Sigmoid colon (tissue), 7 donors: Measurements from ENCODE around the gene FIGLA. TPM values are rescaled to one million over a fixed set of nuclear protein-coding genes. Genes with fewer than 3 reads are reported as not detected.

Experiments used
- DNase-seq: peaks from one replicate; pipeline ENCODE4 v3.0.0-alpha.2; 2019
- H3K27ac ChIP-seq, 4 donors: fragments of 200-600 bp; sonication (generic); one replicate each; pipeline ENCODE4 v1.5.1; 2016 to 2019; ENCODE audit warnings: mild to moderate bottlenecking in 1 of 4
- H3K27me3 ChIP-seq, 3 donors: fragments of 200-600 bp; sonication (generic); one replicate each; pipeline ENCODE4 v1.5.1; 2019; ENCODE audit warnings: mild to moderate bottlenecking in 1 of 3
- H3K36me3 ChIP-seq, 4 donors: fragments of 200-600 bp; sonication (generic); one replicate each; pipeline ENCODE4 v1.5.1; 2016 to 2019
- H3K4me1 ChIP-seq, 4 donors: fragments of 200-600 bp; sonication (generic); one replicate each; pipeline ENCODE4 v1.5.1; 2017 to 2019
- H3K4me3 ChIP-seq, 4 donors: fragments of 200-600 bp; sonication (generic); one replicate each; pipeline ENCODE4 v1.5.1; 2017 to 2019; ENCODE audit warnings: mild to moderate bottlenecking in 2 of 4, moderate library complexity in 1 of 4
- H3K9me3 ChIP-seq, 4 donors: fragments of 200-600 bp in 3 of 4; sonication (generic) in 3 of 4; one replicate each; pipeline versions ENCODE4 v1.5.1 to v1.6.1; 2013 to 2019
- EP300 ChIP-seq, 4 donors: sonication (generic); formaldehyde crosslinking; IDR thresholded peaks; one replicate each; pipeline ENCODE4 v1.6.1; 2017; ENCODE audit warnings: antibody characterized with exemption in 4 of 4
- POLR2A ChIP-seq, 2 donors: fragments of 450-650 bp; IDR thresholded peaks; one replicate each; pipeline ENCODE4 v1.6.1; 2016; ENCODE audit warnings: antibody characterized with exemption in 2 of 2, mild to moderate bottlenecking in 2 of 2, moderate library complexity in 2 of 2
- POLR2AphosphoS5 ChIP-seq, 4 donors: sonication (generic); formaldehyde crosslinking; IDR thresholded peaks; one replicate each; pipeline ENCODE4 v1.6.1; 2017; ENCODE audit warnings: antibody characterized with exemption in 4 of 4
- WGBS, 2 donors: extraction: QIAGEN DNeasy Blood & Tissue Kit; methylation state at CpG; one replicate each; pipeline ENCODE4 v1.1.7; 2013; 5-methylcytosine and 5-hydroxymethylcytosine counted together
- intact Hi-C: fragments of 100-400 bp; cut with DNase I; formaldehyde crosslinking; loops from one replicate; pipeline ENCODE4 v1.15.1; 2023
- polyA plus RNA-seq, 3 donors: library from polyadenylated mRNA; stranded (reverse); fragments of 200-250 nt; gene quantifications; one replicate each; pipeline ENCODE4 v1.2.3, GENCODE V29; 2013
- total RNA-seq, 4 donors: library from RNA; depleted of rRNA; stranded (reverse); fragments of >200 nt; gene quantifications; one replicate each; pipeline ENCODE4 v1.1.0, GENCODE V29; 2016
- TF ChIP-seq, protein P1 (sequence below), 4 experiments: fragments of 450-650 bp in 3 of 4; fragments of 200-600 bp in 1 of 4; IDR thresholded peaks; one replicate each; pipeline ENCODE4 v1.5.1; 2016 to 2019; ENCODE audit warnings: antibody characterized with exemption in 4 of 4, mild to moderate bottlenecking in 3 of 4, moderate library complexity in 2 of 4
- donor health status: healthy with polysubstance abuse.
- donor health status: Bipolar disorder and iron deficiency.
- donor health status: healthy.

FIGLA gene
- total and polyA plus RNA-seq, 7 donors, result not detected

DNA sequence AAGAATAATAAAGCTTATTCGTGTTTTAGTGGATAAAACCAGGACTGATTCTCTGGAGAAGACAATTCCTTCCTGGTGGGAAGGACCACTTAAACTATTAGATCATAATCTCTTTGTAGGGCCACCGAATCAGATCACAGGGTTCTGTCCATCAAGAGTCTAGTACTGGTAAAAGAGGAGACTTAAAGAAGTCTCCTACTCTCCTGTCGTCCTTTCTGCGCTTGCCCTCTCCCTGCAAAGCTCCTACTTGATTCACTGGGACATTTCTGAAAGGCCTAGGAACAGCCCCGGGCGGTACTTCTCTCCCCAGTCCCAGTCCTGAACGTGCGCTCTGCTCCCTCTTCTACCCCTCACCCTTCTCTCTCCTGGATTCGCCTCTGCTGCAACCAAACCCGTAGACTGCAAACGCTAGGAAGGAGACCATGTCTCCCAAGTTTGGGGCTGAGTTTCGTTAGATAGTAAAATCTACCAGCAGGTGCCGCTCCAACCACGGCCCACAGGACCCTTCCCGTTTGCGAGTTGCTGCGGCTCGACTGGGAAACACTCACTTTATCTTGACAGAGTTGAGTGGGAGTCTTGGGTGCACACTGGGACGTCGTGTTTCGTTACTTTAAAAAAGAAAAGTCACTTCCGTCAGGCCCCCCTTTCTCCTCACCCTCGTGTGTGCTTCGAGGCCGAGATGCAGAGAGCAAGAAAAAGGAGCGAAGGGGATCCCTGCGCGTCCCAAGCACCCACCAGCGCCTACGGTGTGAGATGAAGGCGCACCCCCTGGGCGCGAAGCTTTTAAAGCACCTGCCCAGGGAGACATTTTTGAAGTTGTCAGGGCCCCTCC is 923 bp downstream of the FIGLA start:
- H3K36me3 ChIP-seq, result no peaks in the 10 kb centered on the region
- H3K4me3 ChIP-seq, result peak overlapping the region in 3 of 4 donors; percentile 20 to 36 (median 32)
- H3K27ac ChIP-seq, result no peak overlapping the region
- intact Hi-C loops, result loop anchor here (5.0 kb wide), 1 partner anchor 158 kb away; no protein-coding TSS in a partner anchor
- peaks cover 13 to 59% (median 25%) of the 10 kb centered on the region in 3 donors for H3K27me3 ChIP-seq
- H3K4me1 ChIP-seq, result peaks cover 0 to 14% (median 14%) of the 10 kb centered on the region in 4 donors
- peak; percentile 71 for DNase-seq
- TF ChIP-seq POLR2A (IDR thresholded peaks at IDR 0.05), result no peak
- TF ChIP-seq, protein P1, sequence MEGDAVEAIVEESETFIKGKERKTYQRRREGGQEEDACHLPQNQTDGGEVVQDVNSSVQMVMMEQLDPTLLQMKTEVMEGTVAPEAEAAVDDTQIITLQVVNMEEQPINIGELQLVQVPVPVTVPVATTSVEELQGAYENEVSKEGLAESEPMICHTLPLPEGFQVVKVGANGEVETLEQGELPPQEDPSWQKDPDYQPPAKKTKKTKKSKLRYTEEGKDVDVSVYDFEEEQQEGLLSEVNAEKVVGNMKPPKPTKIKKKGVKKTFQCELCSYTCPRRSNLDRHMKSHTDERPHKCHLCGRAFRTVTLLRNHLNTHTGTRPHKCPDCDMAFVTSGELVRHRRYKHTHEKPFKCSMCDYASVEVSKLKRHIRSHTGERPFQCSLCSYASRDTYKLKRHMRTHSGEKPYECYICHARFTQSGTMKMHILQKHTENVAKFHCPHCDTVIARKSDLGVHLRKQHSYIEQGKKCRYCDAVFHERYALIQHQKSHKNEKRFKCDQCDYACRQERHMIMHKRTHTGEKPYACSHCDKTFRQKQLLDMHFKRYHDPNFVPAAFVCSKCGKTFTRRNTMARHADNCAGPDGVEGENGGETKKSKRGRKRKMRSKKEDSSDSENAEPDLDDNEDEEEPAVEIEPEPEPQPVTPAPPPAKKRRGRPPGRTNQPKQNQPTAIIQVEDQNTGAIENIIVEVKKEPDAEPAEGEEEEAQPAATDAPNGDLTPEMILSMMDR (IDR thresholded peaks at IDR 0.05), result peak in 3 of 4 experiments; percentile 6 to 26 (median 25)
- no peak for TF ChIP-seq POLR2AphosphoS5 (IDR thresholded peaks at IDR 0.05)
- TF ChIP-seq EP300 (IDR thresholded peaks at IDR 0.05), result no peak
- 6 to 7% methylated on average over 33 of the region's 33 CpGs for WGBS, 2 donors
- H3K9me3 ChIP-seq, result no peaks in the 10 kb centered on the region

DNA sequence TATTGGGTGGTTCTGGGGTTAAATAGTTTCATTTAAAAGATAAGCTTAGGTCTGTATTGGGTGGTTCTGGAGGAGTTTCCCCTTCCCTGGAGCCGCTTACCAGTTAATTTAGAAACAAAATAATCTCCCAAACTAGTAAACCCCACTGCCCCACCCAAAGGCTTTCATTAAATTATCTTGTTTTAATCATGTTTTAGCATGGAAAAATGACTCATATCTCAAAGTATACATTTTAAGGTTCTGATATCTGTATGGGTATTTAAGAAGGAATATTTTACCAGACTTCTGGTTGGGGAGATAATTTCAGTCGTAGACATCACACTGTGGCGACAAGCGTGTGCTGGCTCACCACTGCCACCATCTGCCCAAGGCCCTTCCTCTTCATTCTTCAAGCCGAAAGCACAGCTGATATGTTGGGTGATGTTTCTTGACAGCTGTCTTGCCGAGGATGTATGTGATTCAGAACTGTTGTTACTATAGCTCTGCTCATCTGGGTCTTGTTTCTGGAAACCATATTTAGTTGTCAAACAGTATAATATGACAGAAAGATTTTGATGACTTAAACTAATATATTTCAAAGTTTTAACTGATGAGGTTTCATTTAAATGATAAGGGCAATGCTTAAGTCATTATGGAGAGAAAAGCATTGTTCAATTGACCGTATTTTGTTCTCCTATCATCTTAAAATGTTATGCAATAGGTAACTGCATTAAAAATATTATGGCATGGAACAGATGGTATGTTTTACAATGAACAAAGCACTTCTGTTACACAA is 5.1 kb downstream of the FIGLA start:
- Histone ChIP-seq H3K27ac (no peak overlapping the region), H3K27me3 (peaks cover 6 to 38% (median 11%) of the 10 kb centered on the region in 3 donors), H3K4me3 (no peak overlapping the region), H3K4me1 (peaks cover 0 to 11% (median 11%) of the 10 kb centered on the region in 4 donors), H3K9me3 (no peaks in the 10 kb centered on the region), H3K36me3 (no peaks in the 10 kb centered on the region)
- intact Hi-C loops, result no loop called here
- no peak for DNase-seq
- TF ChIP-seq, protein P1 (IDR thresholded peaks at IDR 0.05), result no peak
- TF ChIP-seq EP300 (IDR thresholded peaks at IDR 0.05) (no peak), POLR2AphosphoS5 (IDR thresholded peaks at IDR 0.05) (no peak), POLR2A (IDR thresholded peaks at IDR 0.05) (no peak)
- 10 to 18% methylated on average over 7 of the region's 7 CpGs for WGBS, 2 donors

DNA sequence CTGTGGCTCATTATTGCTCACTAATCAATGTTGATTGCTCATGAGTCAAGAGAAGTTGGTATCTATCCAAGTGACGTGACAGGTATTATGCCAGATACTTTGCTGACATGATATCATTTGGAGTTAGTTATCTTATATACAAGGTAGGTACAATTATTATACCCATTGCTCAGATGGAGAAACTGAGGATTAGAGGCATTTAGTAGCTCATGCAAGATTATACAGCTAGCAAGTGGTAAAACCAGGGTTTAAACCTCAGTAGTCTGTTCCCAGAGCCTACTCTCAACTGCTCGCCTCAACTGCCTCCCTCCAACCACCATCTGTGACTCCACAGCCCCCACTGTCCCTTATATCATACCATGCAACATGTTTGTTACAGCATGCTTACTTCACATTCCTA is 6.1 kb downstream of the FIGLA start:
- no peaks in the 10 kb centered on the region for H3K36me3 ChIP-seq
- H3K9me3 ChIP-seq, result no peaks in the 10 kb centered on the region
- peaks cover 0 to under 1% (median under 1%) of the 10 kb centered on the region in 4 donors for H3K4me1 ChIP-seq
- peaks cover 0 to 28% (median 3%) of the 10 kb centered on the region in 3 donors for H3K27me3 ChIP-seq
- 77 to 89% methylated on average over 2 of the region's 2 CpGs for WGBS, 2 donors
- DNase-seq, result no peak
- no peak overlapping the region for H3K27ac ChIP-seq
- intact Hi-C loops, result no loop called here
- TF ChIP-seq EP300 (IDR thresholded peaks at IDR 0.05), result no peak
- no peak for TF ChIP-seq POLR2AphosphoS5 (IDR thresholded peaks at IDR 0.05)
- TF ChIP-seq, protein P1 (IDR thresholded peaks at IDR 0.05), result no peak
- TF ChIP-seq POLR2A (IDR thresholded peaks at IDR 0.05), result no peak
- H3K4me3 ChIP-seq, result no peak overlapping the region

DNA sequence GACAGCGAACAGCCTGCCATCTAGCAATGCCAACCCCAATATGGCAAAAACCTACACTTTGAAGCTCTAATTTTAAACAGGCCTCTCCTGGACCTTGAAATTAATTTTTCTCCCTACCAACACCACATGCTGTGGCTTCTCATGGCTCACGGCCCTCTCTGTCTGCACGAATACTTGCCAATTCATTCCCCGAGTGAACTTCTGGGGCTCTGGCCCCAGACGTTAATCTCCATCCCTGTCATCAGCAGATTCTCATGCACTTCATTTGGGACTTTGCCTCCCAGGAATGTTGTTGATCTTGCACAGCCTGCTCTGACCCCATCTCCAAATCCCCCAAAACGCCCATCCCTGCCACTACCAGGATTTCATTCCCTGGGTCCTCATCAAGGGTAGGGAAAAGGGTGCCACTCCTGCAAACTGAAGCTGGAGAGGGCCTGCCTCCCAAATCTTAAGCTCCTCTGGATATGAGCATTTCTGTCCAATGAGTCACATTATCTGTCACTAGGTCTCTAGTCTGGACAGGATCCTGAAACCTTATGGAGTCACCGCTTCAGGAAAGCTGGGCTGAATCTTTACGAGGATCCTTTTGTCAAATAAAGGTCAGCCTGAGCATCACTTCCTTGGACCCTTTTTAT is 10.4 kb downstream of the FIGLA start:
- intact Hi-C loops, result no loop called here
- WGBS, 2 donors, result 79 to 81% methylated on average over 8 of the region's 8 CpGs
- no peak overlapping the region for H3K4me3 ChIP-seq
- DNase-seq, result no peak
- H3K27me3 ChIP-seq, result peaks cover 0 to 7% (median 0%) of the 10 kb centered on the region in 3 donors
- H3K36me3 ChIP-seq, result no peaks in the 10 kb centered on the region
- no peaks in the 10 kb centered on the region for H3K4me1 ChIP-seq
- peaks cover 0 to 4% (median 0%) of the 10 kb centered on the region in 4 donors for H3K9me3 ChIP-seq
- no peak overlapping the region for H3K27ac ChIP-seq
- TF ChIP-seq, protein P1 (IDR thresholded peaks at IDR 0.05), result no peak
- TF ChIP-seq EP300 (IDR thresholded peaks at IDR 0.05), result no peak
- TF ChIP-seq POLR2AphosphoS5 (IDR thresholded peaks at IDR 0.05), result no peak
- no peak for TF ChIP-seq POLR2A (IDR thresholded peaks at IDR 0.05)
